K562 (cell line): ENCODE data around the gene ZNF296. TPM values are rescaled to one million over a fixed set of nuclear protein-coding genes. Genes with fewer than 3 reads are reported as not detected.
A peak's percentile ranks its signal among the peaks of the same experiment; 100 is the strongest.

Experiments used
- ARID2 ChIP-seq: fragments of 450-650 bp; IDR thresholded peaks from 2 replicates; pipeline ENCODE4 v1.6.1; 2017; ENCODE audit warnings: antibody characterized with exemption, mild to moderate bottlenecking
- CGGBP1 ChIP-seq: fragments of 250-450 bp; sonication (Bioruptor Pico); IDR thresholded peaks from 2 replicates; pipeline ENCODE4 v1.9.0; 2021; ENCODE audit warnings: mild to moderate bottlenecking
- E4F1 ChIP-seq: fragments of 250-450 bp; sonication (Bioruptor Pico); IDR thresholded peaks from 2 replicates; pipeline ENCODE4 v1.5.0; 2021; ENCODE audit warnings: mild to moderate bottlenecking, borderline replicate concordance
- HIVEP1 ChIP-seq: fragments of 250-450 bp; sonication (Bioruptor Pico); IDR thresholded peaks from 2 replicates; pipeline ENCODE4 v1.4.0; 2020; ENCODE audit warnings: mild to moderate bottlenecking
- HMBOX1 ChIP-seq: sonication (generic); IDR thresholded peaks from 2 replicates; pipeline ENCODE4 v1.6.1; 2016
- HMG20A ChIP-seq: fragments of 450-650 bp; formaldehyde crosslinking; conservative IDR thresholded peaks from 2 replicates; pipeline ENCODE4 v1.4.0; 2020; ENCODE audit warnings: mild to moderate bottlenecking, mixed read lengths
- MAFG ChIP-seq: fragments of 450-650 bp; conservative IDR thresholded peaks from 2 replicates; pipeline ENCODE4 v1.6.1; 2016; ENCODE audit warnings: missing genetic modification characterization, missing compliant biosample characterization
- MBD1 ChIP-seq: fragments of 250-450 bp; sonication (Bioruptor Pico); IDR thresholded peaks from 2 replicates; pipeline ENCODE4 v1.8.0; 2022; ENCODE audit warnings: inconsistent platforms
- MECOM ChIP-seq: fragments of 250-450 bp; sonication (Bioruptor Pico); IDR thresholded peaks from 2 replicates; pipeline ENCODE4 v1.8.0; 2022; ENCODE audit warnings: inconsistent platforms
- MTA2 ChIP-seq: fragments of 450-650 bp; IDR thresholded peaks from 2 replicates; pipeline ENCODE4 v1.6.1; 2016; ENCODE audit warnings: low read depth
- OTX1 ChIP-seq: fragments of 450-650 bp; formaldehyde crosslinking; IDR thresholded peaks from 2 replicates; pipeline ENCODE4 v1.4.0; 2022; ENCODE audit warnings: mild to moderate bottlenecking
- POLR3G ChIP-seq: IDR thresholded peaks from 2 replicates; pipeline ENCODE4 v1.6.1; 2011; ENCODE audit not compliant: insufficient read length, insufficient replicate concordance; ENCODE audit errors: extremely low read depth
- RERE ChIP-seq: sonication (generic); formaldehyde crosslinking; IDR thresholded peaks from 2 replicates; pipeline ENCODE4 v1.8.0; 2023; ENCODE audit warnings: missing genetic modification reagents, mild to moderate bottlenecking, borderline replicate concordance
- SNIP1 ChIP-seq: fragments of 450-650 bp; IDR thresholded peaks from 2 replicates; pipeline ENCODE4 v1.7.1; 2017; ENCODE audit warnings: low read depth, mild to moderate bottlenecking
- TFAP4 ChIP-seq: sonication (generic); formaldehyde crosslinking; IDR thresholded peaks from 2 replicates; pipeline ENCODE4 v1.8.0; 2022; ENCODE audit warnings: missing genetic modification reagents, mild to moderate bottlenecking, moderate library complexity, borderline replicate concordance
- polyA plus RNA-seq, 8 experiments: library from polyadenylated mRNA; depleted of rRNA in 4 of 8; stranded (reverse) in 5 of 8; unstranded in 3 of 8; fragments of >200 nt; fragmentation: Nextera tagmentation in 2 of 8; fragmentation: Illumina TruSeq in 1 of 8; extraction: Ambion mirVana in 2 of 8; extraction: Trizol in 1 of 8; gene quantifications; 2 replicates each; pipeline versions ENCODE4 v1.2.1 to v1.2.3, GENCODE V29; 2011 to 2014; ENCODE audit warnings: inconsistent platforms in 1 of 8, missing spikeins in 1 of 8
- total RNA-seq, 7 experiments: library from RNA; depleted of rRNA in 6 of 7; stranded (reverse); fragments of >200 nt in 6 of 7; fragmentation: Illumina TruSeq in 2 of 7; extraction: Trizol in 2 of 7; gene quantifications; 2 replicates each; pipeline versions ENCODE4 v1.2.1 to v1.2.3, GENCODE V29; 2011 to 2021; ENCODE audit warnings: low replicate concordance in 1 of 7

Gene ZNF296
- total and polyA plus RNA-seq, 9 of the 15 experiments (the other 6 are each of a cell fraction or from before 2014, with no cell fraction given) = 0.03 to 8.8 (median 0.47) TPM; not detected in 1

- no peak for TF ChIP-seq ARID2
- no peak for TF ChIP-seq HMBOX1
- no peak for TF ChIP-seq POLR3G
- TF ChIP-seq MBD1 = no peak
- 0 out of 2 replicates have a peak, but pooled peaks have one; percentile 49 for TF ChIP-seq HIVEP1
- TF ChIP-seq MECOM (CRISPR knock-in tag) = peak; percentile 55; the same call in 1 of the 2 replicates
- no peak; the same call in 1 of the 2 replicates for TF ChIP-seq RERE
- no peak for TF ChIP-seq MTA2
- TF ChIP-seq OTX1 (CRISPR knock-in tag) = no peak
- TF ChIP-seq TFAP4 (CRISPR knock-in tag) = no peak; the same call in 1 of the 2 replicates
- no peak for TF ChIP-seq HMG20A (CRISPR knock-in tag)
- peak; percentile 32; the same call in 1 of the 2 replicates for TF ChIP-seq E4F1 (CRISPR knock-in tag)
- peak; percentile 39; the same call in 1 of the 2 replicates for TF ChIP-seq CGGBP1 (CRISPR knock-in tag)
- TF ChIP-seq MAFG (tag) = no peak
- no peak for TF ChIP-seq SNIP1
Observed at GRCh38 chr19:45079063-45079910, 3.0 kb upstream of the ZNF296 start, which contains the start of gene GEMIN7 (continued).
